Subcutaneous adipose tissue (tissue), 4 donors: ENCODE measurements around the gene SP4. TPM values are rescaled to one million over a fixed set of nuclear protein-coding genes. Genes with fewer than 3 reads are reported as not detected.

Experiments used
- total RNA-seq, 4 donors: library from RNA; depleted of rRNA; stranded (reverse); fragments of >200 nt; gene quantifications; one replicate each; pipeline ENCODE4 v1.1.0, GENCODE V29; 2016
- TF ChIP-seq, protein P1 (sequence below): fragments of 450-650 bp; IDR thresholded peaks from one replicate; pipeline ENCODE4 v1.5.1; 2016; ENCODE audit warnings: low read depth, mild to moderate bottlenecking, control low read depth, antibody characterized with exemption, moderate library complexity

SP4 gene
- total RNA-seq, 4 donors from 2014 or later = 7.3 to 14.6 (median 9.2) TPM

DNA sequence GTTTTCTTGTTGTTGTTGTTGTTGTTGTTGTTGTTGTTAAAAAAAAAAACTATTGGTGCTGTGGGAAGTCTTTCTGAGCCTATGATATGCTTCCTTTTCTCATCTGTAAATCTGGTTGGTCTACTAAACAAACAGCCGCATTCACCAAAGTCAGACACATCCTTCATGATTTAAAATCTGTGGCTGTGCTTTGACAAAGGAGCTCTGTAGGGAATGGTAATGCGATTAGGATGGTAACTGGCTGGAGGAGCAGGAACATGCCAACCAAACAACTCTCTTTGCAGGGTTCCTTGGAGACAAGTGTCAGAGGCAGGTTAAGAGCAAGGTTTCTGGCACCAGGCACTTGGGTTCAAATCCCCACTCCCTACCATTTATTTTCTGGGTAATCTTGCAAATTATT, 14.9 kb upstream of the SP4 start:
- TF ChIP-seq, protein P1, sequence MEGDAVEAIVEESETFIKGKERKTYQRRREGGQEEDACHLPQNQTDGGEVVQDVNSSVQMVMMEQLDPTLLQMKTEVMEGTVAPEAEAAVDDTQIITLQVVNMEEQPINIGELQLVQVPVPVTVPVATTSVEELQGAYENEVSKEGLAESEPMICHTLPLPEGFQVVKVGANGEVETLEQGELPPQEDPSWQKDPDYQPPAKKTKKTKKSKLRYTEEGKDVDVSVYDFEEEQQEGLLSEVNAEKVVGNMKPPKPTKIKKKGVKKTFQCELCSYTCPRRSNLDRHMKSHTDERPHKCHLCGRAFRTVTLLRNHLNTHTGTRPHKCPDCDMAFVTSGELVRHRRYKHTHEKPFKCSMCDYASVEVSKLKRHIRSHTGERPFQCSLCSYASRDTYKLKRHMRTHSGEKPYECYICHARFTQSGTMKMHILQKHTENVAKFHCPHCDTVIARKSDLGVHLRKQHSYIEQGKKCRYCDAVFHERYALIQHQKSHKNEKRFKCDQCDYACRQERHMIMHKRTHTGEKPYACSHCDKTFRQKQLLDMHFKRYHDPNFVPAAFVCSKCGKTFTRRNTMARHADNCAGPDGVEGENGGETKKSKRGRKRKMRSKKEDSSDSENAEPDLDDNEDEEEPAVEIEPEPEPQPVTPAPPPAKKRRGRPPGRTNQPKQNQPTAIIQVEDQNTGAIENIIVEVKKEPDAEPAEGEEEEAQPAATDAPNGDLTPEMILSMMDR = no peak

DNA sequence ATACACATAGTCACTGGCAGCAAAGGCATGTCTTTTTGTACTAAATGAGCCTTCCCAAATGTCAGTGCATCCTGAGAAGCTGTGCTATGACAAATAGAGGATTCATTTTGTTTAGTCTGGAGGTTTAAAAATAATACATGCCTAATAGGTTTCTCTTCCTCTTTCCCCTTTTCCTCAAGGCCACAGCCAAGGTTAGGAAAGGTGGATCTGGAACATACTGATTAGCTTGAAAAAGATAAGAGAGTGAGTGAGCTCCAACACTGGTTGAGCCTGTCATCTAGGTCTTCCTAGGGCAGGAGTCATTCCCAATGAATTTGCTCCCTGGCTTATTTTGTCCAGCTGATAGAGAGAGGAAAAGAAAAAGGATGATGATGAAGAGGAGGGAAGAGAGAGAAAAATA, 14.4 kb upstream of the SP4 start:
- TF ChIP-seq, protein P1 = no peak

DNA sequence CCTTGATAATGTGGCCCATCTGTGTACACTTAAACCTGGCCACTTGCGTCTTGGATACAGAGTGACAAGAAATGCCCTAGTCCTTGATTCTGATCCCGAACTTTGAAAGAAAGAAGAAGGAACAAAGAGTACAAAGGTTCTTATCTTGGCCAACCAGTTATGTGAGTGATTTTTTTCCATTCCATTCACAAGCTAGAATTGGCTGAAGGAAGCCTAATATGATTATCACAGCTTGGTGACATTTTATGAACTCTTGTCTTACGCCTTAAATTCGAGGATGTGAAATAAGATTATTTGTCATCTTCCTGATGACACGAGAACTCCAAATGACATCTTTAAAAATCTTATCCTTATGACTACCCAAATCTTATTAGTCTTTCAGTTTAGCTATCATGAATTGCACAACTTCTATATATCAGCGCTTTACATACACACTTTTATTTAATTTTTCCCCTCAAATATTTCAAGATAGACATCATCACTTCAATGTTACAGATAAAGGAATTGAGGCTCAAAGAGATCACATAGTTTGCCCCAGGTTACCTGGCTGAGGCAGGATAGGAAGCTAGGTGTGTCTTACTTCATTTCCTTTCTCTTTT, 13.0 kb upstream of the SP4 start:
- TF ChIP-seq, protein P1 = no peak

DNA sequence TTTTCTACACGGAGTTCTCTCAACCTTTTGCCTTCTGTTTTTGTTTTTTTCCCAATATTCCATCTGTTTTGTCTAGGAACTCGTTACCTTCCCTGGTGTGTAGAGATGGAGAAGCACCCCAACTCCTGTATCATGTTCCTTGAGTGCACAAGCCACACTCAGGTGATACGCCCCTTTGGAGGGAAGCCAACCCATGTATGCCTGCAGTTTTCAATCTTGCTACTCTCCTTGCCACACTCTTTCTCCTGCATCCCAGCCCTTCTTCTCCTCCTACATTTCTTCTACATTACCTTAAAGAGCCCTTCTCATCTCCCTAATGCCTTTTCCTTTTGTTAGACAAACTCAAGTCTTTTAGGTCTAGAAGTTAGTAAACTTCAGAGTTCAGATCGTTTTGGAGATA, 10.2 kb upstream of the SP4 start:
- TF ChIP-seq, protein P1 = no peak

DNA sequence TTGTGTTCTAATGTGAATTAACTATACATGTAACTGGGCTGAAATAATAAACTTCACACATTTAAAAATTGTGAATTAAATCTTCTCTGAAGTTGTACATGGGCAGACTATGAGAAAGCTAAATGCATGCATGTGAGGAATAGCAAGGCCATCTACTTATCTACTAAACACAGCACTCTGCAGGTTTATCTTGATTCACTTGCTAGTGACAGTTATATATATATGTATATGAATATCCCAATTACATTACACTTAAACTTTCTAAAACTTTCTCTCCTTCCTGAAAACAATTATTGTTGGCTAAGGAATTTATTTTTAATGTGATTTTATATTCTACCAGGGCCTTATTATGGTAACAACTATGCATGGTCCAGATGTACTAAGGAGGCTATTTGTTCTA, 5.1 kb upstream of the SP4 start:
- TF ChIP-seq, protein P1 = no peak

DNA sequence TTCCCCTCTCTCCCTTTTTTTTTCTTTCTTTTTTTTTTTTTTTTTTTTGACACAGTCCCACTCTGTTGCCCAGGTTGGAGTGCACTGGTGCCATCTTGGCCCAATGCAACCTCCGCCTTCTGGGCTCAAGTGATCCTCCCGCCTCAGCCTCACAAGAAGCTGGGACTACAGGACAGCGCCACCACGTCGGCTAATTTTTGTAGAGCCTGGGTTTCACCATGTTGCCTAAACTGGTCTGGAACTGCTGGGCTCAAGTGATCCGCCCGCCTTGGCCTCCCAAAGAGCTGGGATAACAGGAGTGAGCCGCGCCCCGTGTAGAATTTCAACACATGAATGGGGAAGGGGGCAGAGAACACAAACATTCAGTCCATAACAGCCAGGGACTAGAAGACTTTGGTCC, 2.6 kb upstream of the SP4 start:
- TF ChIP-seq, protein P1 = no peak

DNA sequence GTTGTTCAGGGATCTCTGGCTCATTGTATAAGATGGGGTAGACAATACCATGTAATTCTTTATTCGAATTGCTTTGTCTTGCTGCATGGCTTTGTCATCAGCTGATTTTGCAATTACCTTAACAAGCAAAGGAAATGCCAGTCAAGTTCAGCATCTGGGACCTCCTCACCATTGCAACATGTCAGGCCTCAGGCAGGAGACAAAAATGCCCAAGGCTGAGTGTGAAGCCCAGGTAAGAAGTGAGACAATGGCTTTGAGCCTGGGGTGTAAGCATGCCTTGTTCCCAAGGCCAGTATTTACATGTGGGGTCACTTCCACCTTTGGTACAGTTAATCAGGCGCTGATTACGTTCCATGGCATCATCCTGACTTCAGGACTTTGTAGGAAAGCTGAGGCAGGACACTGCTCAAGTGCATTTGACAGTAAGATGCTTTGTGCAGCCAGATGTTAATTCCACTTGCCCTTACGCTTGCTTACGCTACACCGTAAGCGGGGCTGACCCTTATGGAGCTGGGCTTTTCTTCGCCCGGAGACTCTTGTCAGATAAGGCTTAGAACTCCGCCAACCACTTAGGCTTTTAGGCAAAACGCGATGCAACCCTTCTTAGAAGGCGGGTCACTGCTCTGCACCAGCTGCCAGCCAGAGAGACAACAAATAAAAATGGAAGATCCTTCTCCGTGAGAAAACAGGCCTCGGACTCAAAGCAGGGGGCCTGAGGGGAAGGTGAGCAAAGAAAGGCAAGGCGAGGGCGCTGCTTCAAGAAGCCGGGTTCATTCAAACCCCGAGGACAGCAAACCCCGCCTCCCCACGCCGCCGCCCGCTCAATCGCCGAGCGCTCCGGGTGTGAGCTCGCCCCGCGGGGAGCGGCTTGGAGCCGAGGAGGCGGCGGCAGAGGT, 1.3 kb upstream of the SP4 start:
- TF ChIP-seq, protein P1 = no peak
